Smooth muscle cell of the coronary artery (primary cell): ENCODE data around the gene C21orf91. TPM values are rescaled to one million over a fixed set of nuclear protein-coding genes. Genes with fewer than 3 reads are reported as not detected.

Source experiments
- total RNA-seq: library from RNA; depleted of rRNA; stranded (reverse); fragments of >200 nt; gene quantifications from 2 replicates; pipeline ENCODE4 v1.2.3, GENCODE V29; 2014; ENCODE audit warnings: low replicate concordance

C21orf91 gene
- total RNA-seq, result 4.7 and 7.5 TPM in 2 replicates

GRCh38 chr21:17819114-17819876, at the start of gene C21orf91:
TSS of gene C21orf91 (minus strand) at chr21:17819356. CDS start at chr21:17818318, 1,038 bp downstream.

Other genes starting within 250 kb of the C21orf91 start
- gene BTG3, start 206.5 kb downstream of the C21orf91 start, total RNA-seq, result 8.9 and 16.1 TPM in 2 replicates